Urothelium cell line (cell line): ENCODE measurements around the gene LRRC46.
A peak's percentile ranks its signal among the peaks of the same experiment; 100 is the strongest.

Experiments
- DNase-seq: peaks from one replicate; pipeline ENCODE4 v3.0.0; 2011; ENCODE audit warnings: low spot score, mixed read lengths
- FAIRE-seq: peaks from 2 replicates; lab custom pipeline; 2011; peaks lifted over from hg19 to GRCh38; lab: Jason Lieb, UNC

LRRC46 gene

GRCh38 chr17:47850692-47851573 is 19.5 kb downstream of the LRRC46 start, which contains the start of gene SP6:
SP6 (minus strand) TSS chr17:47851163; CDS start chr17:47848429, 2,734 bp downstream.
- DNase-seq (peak; percentile 95), FAIRE-seq (peak; percentile 56)

DNA sequence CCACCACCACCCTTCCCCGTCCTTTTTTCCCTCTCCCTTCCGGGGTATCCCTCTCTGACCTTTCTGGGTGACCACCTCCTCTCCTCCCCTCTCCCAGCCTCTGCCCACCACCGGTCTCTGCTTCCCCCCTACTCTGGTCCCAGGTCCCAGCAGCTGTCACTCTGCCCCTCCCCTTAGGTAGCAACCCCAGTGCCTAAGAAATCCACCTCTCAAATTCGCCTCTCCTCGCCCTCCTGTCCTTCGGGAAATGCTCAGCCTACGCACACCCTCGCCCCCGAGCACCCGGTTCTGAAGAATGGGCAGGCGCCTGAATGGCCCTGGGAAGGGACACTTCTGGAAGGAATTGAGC is 20.3 kb downstream of the LRRC46 start:
- FAIRE-seq (no peak), DNase-seq (no peak)

- no peak for FAIRE-seq
- no peak for DNase-seq
Measured at GRCh38 chr17:47852113-47852949, 20.9 kb downstream of the LRRC46 start.

DNA sequence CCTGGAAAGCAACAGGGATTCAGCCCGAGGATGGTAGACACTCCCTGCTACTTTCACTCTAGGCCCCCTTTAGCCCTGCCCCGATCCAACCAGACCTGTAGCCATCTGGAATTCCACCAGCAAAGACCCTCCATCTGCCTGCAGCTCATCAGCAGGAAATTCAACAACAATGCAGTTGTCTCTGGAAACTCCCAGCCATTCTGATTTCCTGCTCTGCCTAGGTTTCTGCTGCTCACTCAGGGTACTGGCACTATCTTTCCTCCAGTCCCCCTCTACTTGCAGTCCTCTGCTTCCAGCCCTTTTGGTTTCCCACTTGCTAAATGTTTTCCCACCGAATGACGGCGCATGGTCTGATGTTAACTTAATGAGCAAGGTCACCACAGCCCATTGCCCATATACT is 22.1 kb downstream of the LRRC46 start:
- FAIRE-seq (no peak), DNase-seq (no peak)

DNA sequence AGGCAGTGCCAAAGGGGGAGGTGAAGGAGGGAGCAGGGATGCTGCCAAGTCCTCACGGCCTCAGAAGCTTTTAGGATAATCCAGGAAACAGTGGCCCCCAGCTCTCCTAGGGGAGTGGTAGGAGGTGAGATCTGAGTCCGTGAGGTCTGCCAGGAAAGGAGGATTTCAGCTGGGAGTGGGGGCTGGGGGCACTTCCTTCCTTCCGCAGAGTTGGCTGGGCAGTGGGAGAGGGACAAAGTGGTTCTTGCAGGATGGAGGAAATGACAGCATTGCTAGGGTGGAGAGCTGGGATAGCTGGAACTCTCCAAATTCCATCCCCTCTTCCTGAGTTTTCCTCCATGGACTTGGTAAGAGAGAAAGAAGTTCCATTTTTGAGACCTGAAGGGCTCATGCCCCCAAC is 24.3 kb downstream of the LRRC46 start:
- FAIRE-seq (no peak), DNase-seq (no peak)

DNA sequence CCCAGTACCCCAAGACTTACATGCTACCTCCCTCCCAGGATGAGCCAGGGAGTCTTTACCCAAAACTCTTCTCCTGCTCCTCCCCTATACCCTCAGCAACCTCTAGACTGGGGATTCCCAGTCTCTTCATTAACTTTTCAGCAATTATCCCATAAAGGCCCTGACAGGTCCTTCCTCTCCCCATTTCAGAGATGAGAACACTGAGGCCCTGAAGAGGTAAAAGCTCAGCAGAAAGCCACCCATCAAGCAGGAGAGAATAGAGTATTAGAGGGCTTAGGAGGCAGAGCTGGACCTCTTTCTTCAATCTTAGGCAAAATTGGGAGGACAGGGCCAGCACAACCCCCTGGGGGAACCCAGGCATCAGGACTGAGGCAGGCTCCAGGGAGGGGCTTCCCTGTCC is 25.4 kb downstream of the LRRC46 start:
- FAIRE-seq = no peak
- no peak for DNase-seq

DNA sequence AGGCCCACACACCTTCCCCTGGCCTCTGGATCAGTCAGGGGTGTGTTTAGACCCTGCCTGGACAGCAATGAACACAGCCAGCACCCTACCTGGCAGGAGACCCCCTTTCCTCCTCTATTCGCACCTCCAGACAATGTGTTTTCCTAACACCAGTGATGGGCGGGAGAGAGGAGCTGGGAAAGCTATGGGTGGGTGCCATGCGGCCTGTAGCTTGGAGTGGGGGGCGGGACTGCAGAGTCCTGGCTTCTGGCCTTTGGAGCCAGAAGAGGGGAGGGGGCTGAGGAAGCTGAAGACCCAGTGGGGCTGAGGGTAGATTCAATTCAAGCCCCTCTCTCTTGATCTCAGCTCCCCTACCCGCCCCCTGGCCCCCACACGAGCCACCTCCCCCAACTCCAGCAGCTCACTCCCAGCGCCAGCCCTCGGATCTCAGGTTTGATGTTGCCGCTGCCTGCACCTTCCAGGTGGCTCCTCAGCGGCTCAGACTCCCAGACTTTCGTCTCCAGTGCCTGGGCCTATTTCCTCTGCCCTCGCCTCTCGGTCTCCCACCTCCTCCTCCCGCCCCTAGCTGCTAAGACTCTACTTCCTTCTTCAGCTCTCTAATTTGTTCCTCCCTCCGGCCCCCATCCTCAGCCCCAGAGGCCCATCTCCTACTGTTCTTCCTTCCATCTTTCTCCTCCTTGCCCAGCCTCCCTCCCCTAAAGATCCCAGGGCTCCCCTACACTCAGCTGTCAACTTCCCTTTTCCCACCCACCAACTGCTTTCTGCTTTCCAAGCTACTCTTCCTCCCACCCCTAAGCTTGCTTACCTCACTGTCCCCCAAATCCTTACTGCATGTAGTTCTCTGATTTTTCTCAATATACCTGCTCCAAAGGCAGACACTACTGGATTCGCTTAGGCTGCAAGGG is 26.3 kb downstream of the LRRC46 start:
- DNase-seq = no peak
- no peak for FAIRE-seq

GRCh38 chr17:47860386-47860785 is 28.9 kb downstream of the LRRC46 start:
- DNase-seq (no peak), FAIRE-seq (no peak)

- FAIRE-seq = no peak
Measured at GRCh38 chr17:47862621-47863440, 31.4 kb downstream of the LRRC46 start.

DNA sequence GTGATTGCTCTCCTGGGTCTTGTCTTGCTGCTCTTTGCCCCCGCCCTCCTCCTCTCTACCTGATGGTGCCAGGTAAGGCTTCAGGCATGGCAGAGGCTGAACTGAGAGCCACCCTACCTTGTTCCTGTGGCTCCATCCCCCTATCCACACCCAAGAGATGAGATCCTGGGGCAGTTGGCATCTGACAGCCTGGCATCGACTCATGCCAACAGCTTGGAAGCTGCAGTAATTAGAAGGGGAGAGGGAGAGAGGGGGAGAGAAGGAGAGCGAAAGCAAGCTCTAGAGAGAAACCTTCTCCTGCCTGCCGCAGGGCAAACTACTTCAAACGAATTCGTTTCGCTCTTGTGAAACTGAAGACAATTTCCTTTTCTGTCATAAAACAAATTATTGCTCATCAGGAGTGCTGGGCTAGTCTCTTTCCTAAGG is 33.3 kb downstream of the LRRC46 start:
- no peak for FAIRE-seq

More at GRCh38 chr17:47862621-47863440, 31.4 kb downstream of the LRRC46 start:
- peak; percentile 52 for DNase-seq

GRCh38 chr17:47866941-47867340 is 35.5 kb downstream of the LRRC46 start:
- DNase-seq (no peak), FAIRE-seq (peak; percentile 42)

More for the DNA sequence above, 33.3 kb downstream of the LRRC46 start:
- no peak for DNase-seq

DNA sequence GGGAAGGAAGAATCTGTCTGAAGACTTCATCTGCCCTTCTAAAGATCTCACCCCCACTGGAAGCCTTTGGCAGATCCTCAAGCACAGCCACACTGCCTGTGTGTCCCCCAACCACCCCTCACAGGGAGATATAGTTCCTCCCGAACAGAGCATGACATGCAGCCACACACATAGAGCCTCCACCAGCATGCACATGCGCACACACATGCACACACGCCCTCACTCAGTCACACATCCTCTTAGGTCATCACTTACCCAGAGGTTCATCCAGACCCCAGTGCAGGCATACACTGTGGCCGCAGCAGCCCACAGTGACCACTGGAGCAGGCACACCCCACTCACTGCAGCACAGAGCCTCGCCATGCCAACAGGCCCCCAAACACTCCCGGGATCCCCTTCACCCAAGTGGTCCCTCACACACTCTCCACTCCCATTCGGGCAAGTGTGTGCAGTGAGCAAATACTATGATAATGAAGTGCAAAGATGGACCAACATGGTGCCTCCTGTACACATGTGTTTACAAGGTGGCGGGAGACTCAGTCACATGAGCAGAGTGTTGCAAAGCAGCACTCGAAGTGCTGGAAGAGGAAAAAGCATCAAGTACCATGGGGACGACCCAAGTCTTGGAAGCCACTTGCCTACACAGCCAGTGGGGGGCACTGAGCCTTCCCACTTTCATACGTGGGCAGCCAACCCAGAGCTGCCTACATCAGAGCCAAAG is 36.5 kb downstream of the LRRC46 start:
- FAIRE-seq (no peak), DNase-seq (no peak)

GRCh38 chr17:47869114-47869513 is 37.6 kb downstream of the LRRC46 start:
- no peak for DNase-seq
- FAIRE-seq = no peak

DNA sequence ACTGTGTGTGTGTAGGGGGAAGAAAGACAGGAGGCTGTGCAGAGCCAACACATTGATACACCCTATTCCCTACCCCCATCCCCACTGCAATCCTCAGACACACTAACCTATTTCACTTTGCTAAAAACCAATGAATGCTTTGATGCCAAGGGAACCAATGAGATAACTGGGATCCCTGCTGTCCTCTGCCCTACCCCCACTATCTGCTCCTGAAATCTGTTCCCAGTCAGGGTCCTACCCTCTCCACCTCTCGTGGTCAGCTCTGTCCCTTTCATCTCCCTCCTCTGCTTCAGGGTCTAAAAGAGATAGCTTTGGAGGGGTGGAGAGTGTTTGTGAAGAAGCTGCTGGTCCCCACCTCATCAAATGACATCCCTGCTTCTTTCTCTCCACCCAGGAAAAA is 38.6 kb downstream of the LRRC46 start:
- FAIRE-seq (no peak), DNase-seq (no peak)

- no peak for FAIRE-seq
- DNase-seq = no peak
Measured at GRCh38 chr17:47871048-47871447, 39.6 kb downstream of the LRRC46 start.

DNA sequence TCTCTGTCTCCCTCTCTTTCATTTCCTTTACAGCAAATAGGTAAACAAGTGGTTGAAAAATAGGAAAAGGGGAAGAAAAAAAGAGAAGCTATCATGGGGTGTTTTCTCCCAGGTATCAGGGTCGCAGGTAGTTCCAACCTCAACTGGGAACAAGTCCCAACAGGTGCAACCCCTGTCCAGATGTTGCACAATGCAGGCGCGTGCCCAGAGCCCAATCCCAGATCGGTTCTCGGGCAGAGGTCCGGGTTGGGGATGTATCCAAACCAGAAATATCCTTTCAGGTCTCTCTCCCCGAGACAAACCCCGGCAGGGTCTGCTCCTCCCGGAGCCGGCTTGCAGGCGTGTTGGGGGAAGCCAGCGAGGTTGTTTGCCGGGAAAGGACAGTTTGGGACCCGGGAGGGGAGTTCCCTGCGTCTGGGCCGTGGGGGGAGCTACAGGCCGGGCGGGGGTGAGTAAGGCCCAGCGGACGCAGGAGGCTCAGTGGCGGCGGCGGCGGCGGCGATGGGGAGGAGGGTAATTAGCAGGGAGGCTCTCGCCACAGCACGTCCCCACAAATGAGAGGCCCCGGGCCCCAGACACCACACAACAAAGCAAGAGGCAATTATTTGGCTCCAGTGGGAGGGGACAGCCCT is 40.7 kb downstream of the LRRC46 start:
- FAIRE-seq = no peak
- DNase-seq = no peak

DNA sequence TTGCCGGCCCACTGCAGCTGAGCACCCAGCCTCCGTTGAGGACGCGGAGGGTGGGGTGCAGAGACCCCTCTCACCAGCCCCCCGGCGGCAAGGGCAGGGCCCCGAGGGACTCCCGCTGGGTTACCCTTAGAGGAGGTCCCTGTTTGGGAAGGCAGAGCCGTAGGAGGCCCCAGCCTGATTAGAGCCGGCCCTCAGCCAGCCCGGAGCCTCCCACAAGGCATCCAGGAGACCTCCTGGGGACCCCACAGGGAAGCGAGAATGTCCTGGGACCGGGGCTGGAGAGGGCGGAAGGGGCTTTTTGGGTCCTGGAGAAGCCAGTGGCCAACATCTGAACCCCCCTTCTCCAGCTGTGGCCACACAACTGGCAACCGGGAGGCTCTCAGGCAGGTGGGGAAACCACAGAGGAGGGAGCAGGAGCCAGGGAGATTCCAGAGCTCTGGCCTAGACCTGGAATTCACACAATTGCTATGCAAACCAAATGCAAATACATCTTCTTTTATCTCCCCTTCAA is 41.2 kb downstream of the LRRC46 start:
- DNase-seq = no peak
- no peak for FAIRE-seq
